HL-60/S4 treated with phorbol 12-myristate 13-acetate at 8.2 ng/mL for 4 days and 3 days (cell line): ENCODE measurements around the gene PYGM.

ENCODE experiments used
- in situ Hi-C: fragments of 300-500 bp; cut with MboI; formaldehyde crosslinking; loops from 2 replicates; pipeline ENCODE4 v1.15.0; 2022; ENCODE audit warnings: low sequenced_read_pairs

Gene PYGM

DNA sequence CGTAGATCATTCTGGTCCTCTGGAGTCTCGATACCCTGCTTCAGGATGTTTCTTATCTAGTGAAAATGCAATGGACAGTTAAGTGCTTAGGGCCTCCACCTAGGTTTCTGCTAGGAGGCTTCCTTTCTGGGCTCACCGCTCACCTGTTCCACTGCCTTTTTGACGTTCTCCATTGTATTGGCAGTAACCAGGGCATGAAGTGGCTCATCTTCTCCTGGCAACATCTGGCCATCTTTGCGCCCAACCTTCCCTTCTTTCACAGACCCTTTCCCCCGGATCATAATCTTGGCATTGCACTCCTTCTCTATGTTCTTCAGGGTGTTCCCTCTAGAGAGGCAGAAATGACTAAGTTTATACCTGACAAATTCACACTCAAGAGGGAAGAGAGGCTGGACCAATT is 9.5 kb upstream of the PYGM start:
- in situ Hi-C loops = no loop called here

DNA sequence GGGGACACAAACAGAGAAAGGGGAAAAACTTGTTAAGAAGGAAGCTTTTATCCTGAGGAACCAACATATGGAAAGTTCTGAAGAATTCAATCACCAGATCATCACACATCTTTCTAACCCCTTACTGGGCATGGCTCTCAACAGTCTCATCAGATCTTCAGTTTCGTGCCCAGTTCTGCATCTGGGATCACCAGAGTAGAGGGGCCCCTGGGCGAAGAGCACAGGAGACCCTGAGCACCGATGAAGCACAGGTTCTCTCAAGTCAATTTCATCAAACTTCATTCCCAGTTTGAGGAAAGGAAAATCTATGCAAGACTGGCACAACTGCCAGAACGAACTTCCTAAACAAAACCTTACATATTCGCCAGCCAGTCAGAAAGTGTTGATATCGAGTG is 8.5 kb upstream of the PYGM start:
- in situ Hi-C loops = no loop called here

DNA sequence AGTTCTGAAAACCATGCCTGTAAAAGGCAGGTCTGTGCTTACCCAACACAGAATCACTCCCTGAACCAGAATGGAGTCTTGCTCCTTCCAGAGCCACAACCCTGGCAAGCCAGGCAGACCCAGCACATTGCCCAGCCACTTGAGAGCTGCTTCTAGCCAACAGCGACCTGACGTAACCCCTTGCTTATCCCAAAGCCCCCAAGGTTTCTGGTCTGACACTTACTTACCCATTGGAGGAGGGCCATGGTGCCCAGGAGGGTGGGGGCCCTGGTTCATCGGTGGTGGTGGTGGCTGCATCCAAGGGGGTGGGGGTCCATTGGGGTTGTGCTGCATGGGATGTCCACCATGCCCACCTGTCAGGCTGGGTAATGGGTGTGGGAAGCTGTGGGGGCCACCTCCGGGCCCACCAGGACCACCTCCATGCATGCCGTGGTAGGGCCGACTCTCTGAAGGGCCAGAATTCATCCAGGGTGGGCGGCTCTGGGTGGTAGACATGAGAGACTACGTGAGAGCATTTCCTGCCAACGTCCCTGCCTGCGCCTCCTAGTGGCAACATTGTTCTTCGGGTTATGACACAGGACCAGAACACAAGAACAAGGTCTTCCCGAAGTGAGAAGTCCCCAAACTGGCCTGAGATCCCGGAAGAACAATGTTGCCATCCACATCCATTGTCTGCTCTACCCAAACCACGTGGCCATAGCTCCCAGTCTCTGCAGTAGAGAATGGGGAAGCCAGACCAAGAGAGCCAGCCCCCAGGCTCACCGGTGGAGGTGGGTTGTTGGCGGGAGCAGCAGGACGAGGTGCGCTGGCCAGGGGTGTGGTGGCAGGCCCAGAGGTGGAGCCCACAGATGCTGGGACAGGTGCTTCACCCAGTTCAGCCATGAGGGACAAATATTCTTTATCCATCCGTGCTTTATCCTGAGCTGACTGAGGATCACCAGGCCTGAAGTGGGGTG is 7.8 kb upstream of the PYGM start:
- in situ Hi-C loops = no loop called here

DNA sequence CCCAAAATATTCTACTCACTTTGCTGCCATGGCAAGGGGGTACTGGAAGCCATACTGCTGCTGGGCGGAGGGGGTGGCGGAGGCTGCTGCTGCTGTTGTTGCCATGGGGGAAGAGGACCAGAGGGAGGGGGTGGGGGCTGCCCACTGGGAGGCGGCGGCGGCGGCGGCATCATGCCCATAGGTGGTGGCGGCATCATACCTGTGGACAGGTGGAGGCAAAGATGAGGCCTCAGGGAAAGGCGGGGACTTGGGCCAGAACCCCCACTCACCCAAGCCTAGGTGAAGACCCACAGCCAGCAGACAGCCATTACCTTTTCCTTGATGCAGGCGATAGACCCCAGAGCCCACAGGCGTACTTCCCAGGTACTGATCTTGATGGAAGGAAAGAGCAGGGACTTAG is 7.1 kb upstream of the PYGM start:
- in situ Hi-C loops = no loop called here

DNA sequence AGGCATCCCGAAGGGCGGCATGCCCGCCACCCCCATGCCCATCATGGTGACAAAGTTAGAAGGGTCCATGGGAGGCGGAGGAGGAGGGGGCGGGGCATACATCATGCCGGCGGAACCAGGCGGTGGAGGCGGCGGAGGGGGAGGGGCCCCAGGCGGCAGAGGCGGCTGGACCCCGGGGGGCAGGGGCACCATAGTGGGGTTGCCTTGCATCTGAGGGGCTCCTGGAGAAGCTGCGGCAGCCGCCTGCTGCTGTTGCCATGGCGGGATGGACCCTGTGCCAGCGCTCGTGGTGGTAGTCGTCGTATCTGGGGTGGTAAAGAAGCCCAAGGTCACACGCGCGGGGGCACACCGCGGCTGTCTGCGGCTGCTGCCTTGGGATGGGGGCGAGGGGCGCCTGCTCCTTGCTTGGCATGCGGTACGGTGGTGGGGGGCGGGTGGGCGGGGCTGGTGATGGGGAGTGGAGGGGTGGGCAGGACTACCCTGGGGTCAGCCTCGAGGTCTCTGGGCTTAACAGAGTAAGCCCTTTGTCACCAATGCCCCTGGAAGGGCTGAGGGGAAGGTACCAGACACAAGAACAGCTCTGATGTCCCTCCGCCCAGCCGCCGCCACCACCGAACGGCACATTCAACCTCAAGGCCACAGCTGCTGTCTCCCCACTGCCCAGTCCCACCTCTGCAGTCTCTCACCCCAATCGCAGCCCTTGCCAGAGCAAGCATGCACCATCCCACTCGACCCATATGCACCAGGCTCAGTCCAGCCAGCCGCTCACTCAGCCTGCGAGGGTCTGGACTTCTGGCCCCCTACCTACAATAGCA is 6.3 kb upstream of the PYGM start:
- in situ Hi-C loops = no loop called here

DNA sequence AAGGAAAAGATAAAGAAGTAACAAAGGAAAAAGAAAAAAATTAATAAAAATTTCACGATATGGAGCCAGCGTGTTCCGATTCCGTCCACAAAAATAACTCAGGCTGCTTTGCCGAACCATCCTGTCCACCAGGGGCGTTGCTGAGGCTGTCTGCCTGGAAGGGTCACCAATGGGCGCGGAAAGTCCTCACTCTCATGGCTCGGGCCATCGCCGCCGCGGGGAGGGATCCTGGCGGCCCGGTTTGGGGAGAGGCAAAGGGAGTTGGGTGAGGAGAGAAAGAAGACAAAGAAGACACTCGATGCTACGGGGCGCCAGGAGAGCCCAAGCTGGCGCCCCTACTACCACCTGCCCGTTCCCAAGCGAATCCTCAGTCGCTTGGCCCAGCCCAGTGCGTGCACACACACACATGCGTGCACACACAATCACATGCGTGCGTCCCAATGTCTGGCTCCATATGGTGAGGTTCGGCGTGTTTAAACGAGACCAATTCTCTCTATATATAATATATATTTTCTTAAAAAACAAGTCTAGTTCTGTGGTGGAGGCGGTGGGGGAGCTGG is 5.6 kb upstream of the PYGM start:
- in situ Hi-C loops = no loop called here

DNA sequence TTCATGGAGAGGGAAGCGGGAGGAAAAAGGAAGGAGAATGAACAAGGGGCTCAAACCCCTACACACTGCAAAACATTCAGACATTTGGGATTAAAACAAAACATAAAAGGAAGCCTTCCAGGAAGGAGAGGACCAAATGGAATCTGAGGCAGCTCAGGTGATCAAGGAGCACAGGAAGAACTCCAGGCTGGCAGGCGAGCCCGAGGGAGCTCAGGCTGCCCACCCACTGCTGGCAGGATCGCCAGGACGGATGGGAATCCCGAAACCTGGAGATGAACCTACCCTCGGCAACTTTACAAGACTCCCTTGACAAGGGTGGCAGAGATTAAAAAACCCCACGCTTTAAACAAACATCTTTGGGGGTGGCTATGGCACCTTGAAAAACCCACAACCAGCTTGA is 5.0 kb upstream of the PYGM start:
- in situ Hi-C loops = no loop called here

DNA sequence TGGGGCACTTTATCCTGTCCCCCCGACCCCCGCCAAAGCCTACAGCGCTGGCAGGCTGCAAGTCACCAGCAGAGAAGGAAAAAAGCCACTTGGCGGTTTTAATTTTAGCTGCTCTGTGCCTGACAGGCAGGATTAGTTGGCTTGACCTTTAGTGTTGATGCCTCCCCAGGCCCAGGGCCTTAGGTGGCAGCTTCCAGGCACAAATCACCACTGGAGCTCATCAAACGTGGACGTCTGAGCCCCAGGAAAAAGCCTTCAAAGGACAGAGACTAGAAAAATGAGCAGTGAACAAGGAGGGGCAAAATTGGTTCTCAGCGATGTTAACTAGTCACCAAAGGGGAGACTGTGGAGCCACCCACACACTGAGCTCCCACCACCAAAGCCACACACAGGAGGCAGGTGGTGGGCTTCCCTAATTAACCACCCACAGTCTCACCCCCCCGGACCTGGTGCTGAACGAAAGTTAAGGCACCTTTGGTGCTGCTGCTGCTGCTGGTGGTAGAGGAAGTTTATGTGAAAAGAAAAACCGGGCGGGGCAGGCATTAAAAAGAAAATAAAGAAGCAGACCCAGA is 4.4 kb upstream of the PYGM start:
- in situ Hi-C loops = no loop called here

DNA sequence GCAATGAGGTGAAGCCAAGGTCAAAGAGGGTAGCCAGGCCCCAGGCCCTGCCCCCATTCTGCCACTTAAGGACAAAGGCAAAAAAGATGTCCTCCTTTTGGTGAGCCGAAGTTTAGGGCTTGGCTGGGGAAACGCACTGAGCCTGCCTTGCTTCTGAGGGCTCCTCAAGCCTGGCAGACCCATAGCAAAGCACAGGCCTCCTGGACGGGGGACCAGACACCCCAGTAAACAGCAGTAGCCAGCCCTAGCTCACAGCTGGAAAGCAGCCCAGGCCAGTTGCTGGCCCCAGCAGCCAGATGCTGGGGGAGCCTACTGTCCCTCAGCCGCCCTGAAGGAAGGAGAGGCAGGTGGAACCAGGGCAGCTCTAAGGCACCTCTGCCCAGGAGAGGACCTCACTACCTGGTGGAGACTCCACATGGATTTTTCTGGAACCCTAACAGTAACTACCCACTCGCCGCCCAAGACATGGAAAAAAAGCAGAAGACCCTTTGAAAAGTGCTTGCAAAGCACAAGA is 3.8 kb upstream of the PYGM start:
- in situ Hi-C loops = no loop called here

DNA sequence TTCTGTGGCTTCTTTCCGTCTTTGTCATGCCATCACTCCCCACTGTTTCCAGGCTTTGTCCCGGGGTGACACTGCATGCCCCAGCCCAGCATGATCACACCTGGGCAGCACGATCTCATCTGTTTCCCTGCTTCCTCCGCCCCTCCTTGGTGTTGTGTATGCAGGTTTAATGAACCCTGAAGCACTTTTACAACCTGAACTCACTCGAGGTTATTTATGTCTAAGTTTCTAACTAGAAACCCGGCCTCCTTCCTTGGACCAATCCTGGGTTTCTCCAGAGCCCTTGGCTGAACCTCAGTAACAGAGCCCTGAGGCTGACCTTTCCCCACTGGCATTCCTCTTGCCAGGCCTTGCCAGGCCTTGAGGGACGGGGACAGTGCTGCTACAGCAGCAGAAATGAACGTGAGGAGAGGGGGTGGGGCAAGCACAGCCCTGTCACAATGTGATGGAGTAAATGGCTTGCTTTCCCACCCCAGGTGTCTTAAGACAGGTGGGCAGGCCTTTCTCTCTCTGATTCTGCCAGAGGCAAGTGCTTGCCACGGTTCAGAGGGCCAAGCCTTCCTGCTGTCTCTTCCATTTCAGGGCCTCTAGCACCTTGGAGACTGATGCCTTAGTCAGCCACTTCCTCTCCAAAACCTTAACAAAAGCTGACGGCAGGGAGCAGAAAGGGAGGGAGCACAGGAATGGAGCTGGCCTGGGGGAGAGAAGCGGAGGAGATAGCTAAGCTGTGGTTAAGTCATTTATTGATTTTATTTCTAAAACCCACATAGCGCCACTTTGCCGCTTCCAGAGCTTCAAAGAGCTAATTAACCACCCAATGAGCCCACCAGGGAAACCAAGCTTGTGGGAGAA is 3.1 kb upstream of the PYGM start:
- in situ Hi-C loops = no loop called here

DNA sequence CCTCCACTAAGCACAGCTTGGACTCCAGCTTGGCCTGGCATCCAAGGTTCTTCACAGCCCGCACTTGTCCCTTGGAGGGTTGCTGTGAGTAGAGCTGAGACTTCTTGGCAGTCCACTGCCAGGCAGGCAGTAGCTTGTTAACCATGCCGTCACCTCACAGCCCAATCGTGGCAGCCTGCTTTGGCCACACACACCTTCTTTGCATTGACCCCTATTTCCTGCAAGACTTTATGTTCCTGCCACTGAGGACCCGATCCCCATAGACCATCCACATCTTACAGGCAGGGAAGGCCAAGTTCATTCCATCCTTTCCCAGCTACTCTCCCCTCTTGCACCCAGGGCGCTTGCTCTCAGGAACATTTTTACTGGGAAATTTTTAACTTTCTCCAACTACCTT is 2.5 kb upstream of the PYGM start:
- in situ Hi-C loops = no loop called here

DNA sequence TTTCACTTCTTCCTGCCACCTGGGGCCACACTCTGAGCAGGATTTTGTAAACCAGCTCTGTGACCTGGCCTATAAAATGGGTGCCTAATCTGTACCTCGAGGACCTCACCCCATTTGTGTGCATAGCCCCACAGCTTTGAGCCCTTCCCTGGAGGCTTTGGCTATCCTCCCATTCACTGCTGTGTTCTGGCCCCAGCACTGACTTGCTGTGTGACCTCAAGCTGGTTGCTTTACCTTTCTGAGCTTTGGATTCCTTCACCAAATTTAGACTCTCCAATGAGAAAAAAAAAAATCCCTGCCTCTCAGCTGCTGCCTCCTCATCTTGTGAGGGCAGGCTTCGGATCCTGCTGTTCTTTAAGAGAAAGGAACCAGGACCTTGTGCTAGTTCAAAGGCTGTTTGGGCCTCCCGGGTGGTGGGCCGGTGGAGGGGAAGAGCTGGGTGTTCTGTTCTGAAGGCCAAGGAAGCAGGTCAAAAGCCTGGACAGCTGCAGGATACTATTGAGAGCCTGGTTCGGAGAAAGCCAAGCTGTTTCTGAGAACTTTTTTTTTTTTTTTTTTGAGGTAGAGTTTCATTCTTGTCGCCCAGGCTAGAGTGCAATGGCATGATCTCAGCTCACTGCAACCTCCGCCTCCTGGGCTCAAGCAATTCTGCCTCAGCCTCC is 1.1 kb upstream of the PYGM start:
- in situ Hi-C loops = no loop called here

DNA sequence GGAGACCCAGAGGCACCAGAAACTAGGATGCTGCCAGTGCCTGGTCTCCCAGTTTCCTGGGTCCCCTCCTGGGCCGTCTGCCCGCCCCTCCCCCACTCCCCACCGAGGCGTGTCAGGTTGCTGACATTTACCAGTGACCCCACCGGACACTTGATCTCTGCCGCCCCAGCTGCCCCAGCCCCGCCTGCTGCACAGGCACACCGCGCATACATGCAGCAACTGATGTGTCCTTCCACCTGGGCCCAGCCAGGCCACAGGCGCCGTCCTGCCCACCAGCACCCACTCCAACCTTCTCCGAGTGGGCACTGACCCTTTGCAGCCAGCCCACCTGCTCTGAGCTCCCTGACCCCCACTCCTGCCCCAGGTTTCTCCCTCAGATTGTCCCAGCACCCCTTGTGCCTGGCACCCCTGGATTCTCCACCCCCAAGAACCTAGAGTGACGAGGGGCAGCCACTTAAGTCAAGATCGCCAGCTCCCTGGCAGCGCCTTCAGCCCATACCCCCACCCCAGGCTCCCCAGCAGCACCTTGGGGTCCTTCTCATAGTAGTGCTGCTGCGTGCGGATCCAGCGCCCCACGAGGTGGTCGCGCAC is 548 bp downstream of the PYGM start:
- in situ Hi-C loops = no loop called here

DNA sequence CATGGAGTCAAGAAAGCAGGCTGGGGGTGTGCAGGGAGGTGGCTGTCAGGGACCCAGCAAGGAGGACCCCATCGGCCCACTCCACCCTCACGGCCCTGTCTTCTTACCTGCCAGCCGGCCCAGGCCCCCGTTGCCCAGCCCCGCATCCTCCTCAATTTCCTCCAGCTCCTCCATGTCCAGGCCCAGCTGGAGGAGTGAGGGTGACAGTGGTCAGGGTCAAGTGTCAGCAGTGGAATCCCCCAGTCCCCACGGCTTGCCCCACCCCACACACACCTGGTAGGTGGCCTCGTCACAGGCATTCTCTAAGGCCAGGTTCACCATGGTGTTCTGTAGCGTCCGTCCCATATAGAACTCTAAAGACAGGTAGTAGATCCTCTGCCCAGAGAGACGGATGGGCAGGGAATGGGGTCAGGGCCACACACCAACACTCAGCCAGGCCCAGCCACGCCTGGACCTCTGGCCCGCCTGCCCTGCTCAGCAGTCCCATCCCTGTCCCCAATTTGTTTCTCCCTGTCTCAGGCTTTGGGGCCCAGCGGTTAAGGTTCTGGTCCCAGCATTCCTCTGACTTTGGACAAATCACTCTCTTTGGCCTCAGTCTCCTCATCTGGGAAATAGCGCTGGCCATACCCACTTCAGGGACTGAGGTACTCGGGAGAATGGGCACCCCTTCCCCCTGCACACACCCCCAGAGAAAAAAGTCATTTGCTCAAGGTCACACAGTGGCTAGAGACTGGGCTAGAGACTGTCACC is 1.3 kb downstream of the PYGM start:
- in situ Hi-C loops = no loop called here

DNA sequence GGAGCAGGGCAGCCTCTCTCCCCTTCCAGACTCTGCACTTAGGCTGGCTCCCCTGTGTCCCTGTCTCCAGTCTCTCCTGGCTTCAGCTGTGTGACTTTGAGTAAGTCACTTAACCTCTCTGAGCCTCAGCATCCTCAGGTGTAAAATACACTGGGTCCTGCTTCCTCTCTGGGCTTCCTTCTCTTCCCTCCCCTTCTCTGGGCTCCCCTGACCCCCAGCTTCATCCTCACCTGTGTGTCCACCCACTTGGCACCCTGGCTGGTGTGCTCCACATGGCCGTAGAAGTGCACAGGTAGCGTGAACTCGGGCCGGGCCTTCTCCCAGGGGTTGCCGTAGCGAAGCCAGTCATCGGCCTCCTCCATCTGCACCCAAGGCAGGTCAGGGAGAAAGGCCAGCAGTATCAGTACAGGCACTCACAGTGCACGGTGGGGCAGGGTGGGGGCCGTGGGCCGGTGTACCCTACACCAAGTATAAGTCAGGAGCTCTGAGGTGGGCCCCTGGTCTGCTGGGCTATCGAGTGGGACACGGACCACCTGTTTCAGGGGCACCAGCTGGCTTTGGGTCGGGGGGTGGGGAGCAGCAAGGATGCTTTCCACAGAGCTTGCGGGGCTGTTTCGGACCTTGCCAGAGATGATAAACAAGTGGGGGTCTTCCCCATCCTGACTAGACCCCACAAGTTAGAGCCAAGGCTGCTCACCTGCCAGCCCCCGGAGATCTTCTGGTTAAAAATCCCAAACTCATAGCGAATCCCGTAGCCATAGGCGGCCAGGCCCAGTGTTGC is 2.0 kb downstream of the PYGM start:
- in situ Hi-C loops = no loop called here

DNA sequence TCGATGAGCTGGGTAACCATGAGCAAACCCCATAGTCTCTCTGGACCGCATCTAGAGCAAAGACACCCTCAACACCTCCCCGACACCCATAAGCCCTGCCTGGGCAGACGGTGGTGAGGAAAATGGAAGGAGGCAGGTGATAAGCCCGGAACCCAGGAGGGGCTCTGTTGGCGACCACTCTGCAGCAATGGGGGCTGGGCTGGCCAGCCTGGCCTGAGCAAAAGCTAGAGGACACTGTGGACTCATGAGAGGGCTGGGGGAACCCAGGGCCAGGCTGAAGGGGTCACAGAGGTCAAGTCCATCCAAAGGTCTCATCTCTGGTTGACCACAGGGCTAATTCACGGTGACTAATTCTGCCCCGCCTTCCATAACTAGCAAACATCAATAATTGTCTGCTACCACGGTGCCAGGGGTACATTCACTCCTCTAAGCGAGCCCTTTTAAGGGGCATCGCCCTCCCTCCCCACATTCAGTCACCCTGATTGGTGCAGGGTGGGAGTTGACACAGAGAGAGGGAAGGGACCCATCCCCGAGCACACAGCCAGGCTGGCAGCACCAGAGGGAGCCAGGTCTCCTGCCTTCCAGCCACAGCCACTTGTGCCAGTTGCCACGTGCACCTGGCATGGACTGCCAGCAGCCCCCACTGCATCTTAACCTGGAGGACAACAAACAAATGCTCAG is 4.0 kb downstream of the PYGM start:
- in situ Hi-C loops = no loop called here

DNA sequence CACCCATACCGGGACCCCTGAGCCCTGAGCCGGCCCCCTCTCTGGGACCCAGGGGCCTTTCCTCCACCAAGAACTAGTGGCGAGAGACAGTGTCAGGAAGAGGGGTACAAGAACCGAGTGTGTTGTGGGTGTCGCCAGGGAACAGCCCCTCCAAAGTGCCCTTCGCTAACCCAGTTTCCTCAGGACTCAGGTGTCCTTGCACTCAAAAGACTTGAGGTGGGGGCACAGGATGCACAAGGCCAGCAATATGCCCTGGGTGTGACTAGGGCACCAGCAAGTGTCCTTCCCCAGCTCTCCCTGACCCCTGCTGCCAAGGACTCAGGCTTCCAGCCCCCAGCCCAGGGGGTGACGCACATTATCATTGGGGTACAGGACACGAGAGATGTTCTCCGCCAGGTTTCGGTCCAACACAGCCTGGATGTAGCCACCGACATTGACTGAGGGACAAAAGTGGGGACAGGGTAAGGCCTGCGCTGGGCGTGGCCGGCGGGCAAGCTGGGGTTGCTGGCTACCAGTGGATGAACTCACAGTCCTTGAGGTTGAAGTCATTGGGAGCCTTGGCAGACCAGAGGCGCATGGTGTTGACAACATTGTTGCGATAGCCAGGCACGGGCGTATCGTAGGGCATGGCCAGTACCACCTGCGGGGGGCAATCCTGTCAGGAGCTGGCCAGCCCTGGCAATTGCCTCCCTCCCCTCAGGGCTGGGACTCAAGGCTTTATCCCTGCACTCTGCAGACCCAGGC is 4.7 kb downstream of the PYGM start:
- in situ Hi-C loops = no loop called here
